Neural progenitor cell (in vitro differentiated cells): Measurements from ENCODE around the gene MAGI1. TPM values are rescaled to one million over a fixed set of nuclear protein-coding genes. Genes with fewer than 3 reads are reported as not detected.
A peak's percentile ranks its signal among the peaks of the same experiment; 100 is the strongest.

Experiments used
- DNase-seq: peaks from one replicate; pipeline ENCODE4 v3.0.0-alpha.2; 2016; ENCODE audit warnings: low spot score
- H2AFZ ChIP-seq: fragments of 200-600 bp; sonication (generic); replicated peaks from 2 replicates; pipeline ENCODE4 v1.6.1; 2016; ENCODE audit warnings: antibody characterized with exemption
- H3F3A ChIP-seq: fragments of 200-600 bp; sonication (generic); 2 replicates; pipeline ENCODE4 v1.6.1; 2016; ENCODE audit warnings: antibody characterized with exemption, low read depth
- H3K27ac ChIP-seq: fragments of 200-600 bp; sonication (generic); 2 replicates; pipeline ENCODE4 v1.5.1; 2016; ENCODE audit warnings: mild to moderate bottlenecking
- H3K27me3 ChIP-seq: fragments of 200-600 bp; sonication (generic); 2 replicates; pipeline ENCODE4 v1.6.1; 2016; ENCODE audit warnings: mild to moderate bottlenecking, moderate library complexity
- H3K36me3 ChIP-seq: fragments of 200-600 bp; sonication (generic); 2 replicates; pipeline ENCODE4 v1.5.1; 2016
- H3K4me1 ChIP-seq: fragments of 200-600 bp; sonication (generic); 2 replicates; pipeline ENCODE4 v1.6.1; 2016; ENCODE audit warnings: mixed run types
- H3K4me2 ChIP-seq: fragments of 200-600 bp; sonication (generic); 2 replicates; pipeline ENCODE4 v1.6.1; 2016
- H3K4me3 ChIP-seq: fragments of 200-600 bp; sonication (generic); 2 replicates; pipeline ENCODE4 v1.5.1; 2016
- H3K79me2 ChIP-seq: fragments of 200-600 bp; sonication (generic); 2 replicates; pipeline ENCODE4 v1.6.1; 2016; ENCODE audit warnings: low read depth
- H3K9ac ChIP-seq: fragments of 200-600 bp; sonication (generic); 2 replicates; pipeline ENCODE4 v1.6.1; 2016
- H3K9me3 ChIP-seq: fragments of 200-600 bp; sonication (generic); 2 replicates; pipeline ENCODE4 v1.5.1; 2016; ENCODE audit warnings: low read depth
- H4K20me1 ChIP-seq: fragments of 200-600 bp; sonication (generic); 2 replicates; pipeline ENCODE4 v1.6.1; 2016; ENCODE audit warnings: low read depth
- H3K27ac Mint-ChIP-seq: 3 replicates; pipeline ENCODE4 v1.8.0; 2021; ENCODE audit warnings: mixed read lengths
- H3K27me3 Mint-ChIP-seq: 2 replicates; pipeline ENCODE4 v1.8.0; 2022; ENCODE audit warnings: low read depth, mild to moderate bottlenecking, inconsistent platforms, moderate library complexity, mixed read lengths; ENCODE audit not compliant: insufficient read depth
- H3K36me3 Mint-ChIP-seq: 3 replicates; pipeline ENCODE4 v1.8.0; 2021; ENCODE audit warnings: mixed read lengths
- H3K4me1 Mint-ChIP-seq: 3 replicates; pipeline ENCODE4 v1.8.0; 2021; ENCODE audit warnings: mixed read lengths
- H3K4me3 Mint-ChIP-seq: 3 replicates; pipeline ENCODE4 v1.8.0; 2021; ENCODE audit warnings: mild to moderate bottlenecking, moderate library complexity, mixed read lengths
- H3K9me3 Mint-ChIP-seq: 3 replicates; pipeline ENCODE4 v1.8.0; 2020; ENCODE audit warnings: mixed read lengths
- CTCF ChIP-seq: fragments of 200-600 bp; sonication (generic); IDR thresholded peaks from 2 replicates; pipeline ENCODE4 v1.5.1; 2017; ENCODE audit warnings: antibody characterized with exemption, mild to moderate bottlenecking
- EZH2 ChIP-seq: fragments of 200-600 bp; sonication (generic); IDR thresholded peaks from 2 replicates; pipeline ENCODE4 v1.6.1; 2017; ENCODE audit warnings: antibody characterized with exemption, mild to moderate bottlenecking, moderate library complexity
- EZH2phosphoT487 ChIP-seq: fragments of 200-600 bp; sonication (generic); IDR thresholded peaks from 2 replicates; pipeline ENCODE4 v1.6.1; 2017; ENCODE audit warnings: antibody characterized with exemption
- total RNA-seq: library from RNA; depleted of rRNA; stranded (reverse); fragments of >200 nt; gene quantifications from 2 replicates; pipeline ENCODE4 v1.2.3, GENCODE V29; 2015; ENCODE audit warnings: low replicate concordance

The MAGI1 gene
- total RNA-seq, 1 donor from 2014 or later, result 40.6 TPM

- no peaks in the 10 kb centered on the region for H3K9me3 ChIP-seq
- peaks cover 11% of the 10 kb centered on the region for H3K4me1 Mint-ChIP-seq
- peaks cover 5% of the 10 kb centered on the region for H3K79me2 ChIP-seq
- no peak overlapping the region for H3K4me2 ChIP-seq
- H2AFZ ChIP-seq, result no peak overlapping the region
- H4K20me1 ChIP-seq, result no peaks in the 10 kb centered on the region
- no peak overlapping the region for H3K9ac ChIP-seq
- no peak for DNase-seq
- no peaks in the 10 kb centered on the region for H3K27me3 ChIP-seq
- no peak overlapping the region for H3K27ac Mint-ChIP-seq
- no peak overlapping the region for H3K4me3 Mint-ChIP-seq
- H3K9me3 Mint-ChIP-seq, result no peaks in the 10 kb centered on the region
- H3K4me1 ChIP-seq, result no peaks in the 10 kb centered on the region
- TF ChIP-seq EZH2, result no peak
- no peak for TF ChIP-seq EZH2phosphoT487
- no peak for TF ChIP-seq CTCF
- no peak overlapping the region for H3K4me3 ChIP-seq
- no peak overlapping the region for H3K27ac ChIP-seq
- no peaks in the 10 kb centered on the region for H3F3A ChIP-seq
- H3K36me3 ChIP-seq, result no peaks in the 10 kb centered on the region
- H3K27me3 Mint-ChIP-seq, result peaks cover 2% of the 10 kb centered on the region
- no peaks in the 10 kb centered on the region for H3K36me3 Mint-ChIP-seq
Measured at GRCh38 chr3:65685621-65686235, 353.0 kb downstream of the MAGI1 start.

GRCh38 chr3:65678516-65678915, 360.2 kb downstream of the MAGI1 start:
- H2AFZ ChIP-seq, result no peak overlapping the region
- peak; percentile 32 for DNase-seq
- no peaks in the 10 kb centered on the region for H3K36me3 ChIP-seq
- no peaks in the 10 kb centered on the region for H3K9me3 Mint-ChIP-seq
- peaks cover 3% of the 10 kb centered on the region for H3K27me3 Mint-ChIP-seq
- H3K4me2 ChIP-seq, result no peak overlapping the region
- no peak overlapping the region for H3K4me3 ChIP-seq
- H3K27ac ChIP-seq, result no peak overlapping the region
- H3K4me1 Mint-ChIP-seq, result peaks cover 49% of the 10 kb centered on the region
- H3K27me3 ChIP-seq, result no peaks in the 10 kb centered on the region
- peak overlapping the region; percentile 55 for H3K27ac Mint-ChIP-seq
- peaks cover 19% of the 10 kb centered on the region for H3K79me2 ChIP-seq
- H3K9ac ChIP-seq, result no peak overlapping the region
- TF ChIP-seq EZH2 (no peak), CTCF (no peak), EZH2phosphoT487 (no peak)
- H3K4me1 ChIP-seq, result peaks cover 41% of the 10 kb centered on the region
- H3K4me3 Mint-ChIP-seq, result no peak overlapping the region
- H3K9me3 ChIP-seq, result no peaks in the 10 kb centered on the region
- no peaks in the 10 kb centered on the region for H4K20me1 ChIP-seq
- peaks cover 1% of the 10 kb centered on the region for H3F3A ChIP-seq
- no peaks in the 10 kb centered on the region for H3K36me3 Mint-ChIP-seq

DNA sequence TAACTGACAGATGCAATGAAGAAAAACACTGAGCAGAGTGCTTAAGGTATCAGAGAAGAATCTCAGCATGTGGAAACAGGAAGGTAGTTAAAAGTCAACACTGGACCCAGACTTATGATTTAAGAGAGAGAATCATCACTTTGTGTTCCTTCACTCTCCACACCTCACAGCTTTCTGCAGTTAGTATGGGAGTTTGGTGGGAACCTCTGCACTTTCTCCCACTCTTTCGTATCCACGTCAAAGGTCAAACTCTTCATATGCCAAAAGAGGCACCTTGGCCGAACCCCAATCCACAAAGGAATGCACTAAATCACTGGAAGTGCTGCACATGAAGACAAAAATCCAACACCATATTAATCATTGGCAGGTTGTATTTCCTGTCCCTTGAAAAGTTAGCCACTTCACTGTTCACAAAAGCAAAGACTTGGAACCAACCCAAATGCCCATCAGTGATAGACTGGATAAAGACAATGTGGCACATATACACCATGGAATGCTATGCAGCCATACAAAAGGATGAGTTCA, 361.2 kb downstream of the MAGI1 start:
- no peak overlapping the region for H2AFZ ChIP-seq
- no peak overlapping the region for H3K4me2 ChIP-seq
- peaks cover 19% of the 10 kb centered on the region for H3K79me2 ChIP-seq
- peaks cover 5% of the 10 kb centered on the region for H3F3A ChIP-seq
- no peak for DNase-seq
- TF ChIP-seq EZH2, result no peak
- TF ChIP-seq CTCF, result no peak
- no peak for TF ChIP-seq EZH2phosphoT487
- H3K9ac ChIP-seq, result no peak overlapping the region
- H4K20me1 ChIP-seq, result peaks cover 1% of the 10 kb centered on the region
- H3K4me3 ChIP-seq, result no peak overlapping the region
- H3K4me3 Mint-ChIP-seq, result no peak overlapping the region
- peaks cover 46% of the 10 kb centered on the region for H3K4me1 ChIP-seq
- no peak overlapping the region for H3K27ac Mint-ChIP-seq
- H3K4me1 Mint-ChIP-seq, result peaks cover 52% of the 10 kb centered on the region
- no peaks in the 10 kb centered on the region for H3K36me3 Mint-ChIP-seq
- H3K9me3 Mint-ChIP-seq, result no peaks in the 10 kb centered on the region
- no peaks in the 10 kb centered on the region for H3K27me3 ChIP-seq
- no peaks in the 10 kb centered on the region for H3K9me3 ChIP-seq
- H3K36me3 ChIP-seq, result no peaks in the 10 kb centered on the region
- H3K27me3 Mint-ChIP-seq, result peaks cover 3% of the 10 kb centered on the region
- H3K27ac ChIP-seq, result no peak overlapping the region
